WTC11 (cell line): ENCODE measurements around the gene KCTD20. TPM values are rescaled to one million over a fixed set of nuclear protein-coding genes. Genes with fewer than 3 reads are reported as not detected.

ENCODE experiments used
- ATAC-seq: fragments of 200-7000 bp; cut with Tn5 transposase; 2 replicates; pipeline ENCODE4 v1.10.0; 2021; ENCODE audit warnings: mild to moderate bottlenecking, moderate library complexity
- CTCF ChIA-PET: fragments of 300-600 bp; sonication (Branson Sonifier 250); formaldehyde crosslinking; loops from one replicate; lab custom pipeline; 2021; ENCODE audit warnings: antibody characterized with exemption; lab: Charles Lee
- POLR2A ChIA-PET: fragments of 350-600 bp; sonication (Branson Sonifier 250); formaldehyde crosslinking; loops from one replicate; lab custom pipeline; 2021; ENCODE audit warnings: antibody characterized with exemption; lab: Charles Lee
- DNase-seq: peaks from one replicate; pipeline ENCODE4 v3.0.0; 2021; ENCODE audit warnings: low spot score
- H3K27ac Mint-ChIP-seq: 2 replicates; pipeline ENCODE4 v1.8.0; 2021; ENCODE audit warnings: mixed read lengths
- H3K27me3 Mint-ChIP-seq: 2 replicates; pipeline ENCODE4 v1.8.0; 2021; ENCODE audit warnings: low read depth, mild to moderate bottlenecking, moderate library complexity, mixed read lengths
- H3K36me3 Mint-ChIP-seq: 2 replicates; pipeline ENCODE4 v1.8.0; 2021; ENCODE audit warnings: mixed read lengths
- H3K4me1 Mint-ChIP-seq: 2 replicates; pipeline ENCODE4 v1.8.0; 2022; ENCODE audit warnings: mixed read lengths
- H3K4me3 Mint-ChIP-seq: 2 replicates; pipeline ENCODE4 v1.8.0; 2021; ENCODE audit warnings: mild to moderate bottlenecking, moderate library complexity, mixed read lengths
- H3K9me3 Mint-ChIP-seq: 2 replicates; pipeline ENCODE4 v1.8.0; 2021; ENCODE audit warnings: mixed read lengths
- ATF2 ChIP-seq: sonication (generic); formaldehyde crosslinking; IDR thresholded peaks from 2 replicates; pipeline ENCODE4 v1.8.1; 2022; ENCODE audit warnings: low read depth, missing genetic modification reagents, borderline replicate concordance
- CBFB ChIP-seq: sonication (generic); formaldehyde crosslinking; IDR thresholded peaks from 2 replicates; pipeline ENCODE4 v1.8.1; 2022; ENCODE audit warnings: mild to moderate bottlenecking, low read depth, missing genetic modification reagents
- E2F1 ChIP-seq: sonication (generic); formaldehyde crosslinking; IDR thresholded peaks from 2 replicates; pipeline ENCODE4 v1.8.0; 2022; ENCODE audit warnings: mild to moderate bottlenecking, missing genetic modification reagents
- E2F5 ChIP-seq: sonication (generic); formaldehyde crosslinking; IDR thresholded peaks from 2 replicates; pipeline ENCODE4 v1.8.1; 2022; ENCODE audit warnings: mild to moderate bottlenecking, moderate library complexity, missing genetic modification reagents
- ETV6 ChIP-seq: sonication (generic); formaldehyde crosslinking; IDR thresholded peaks from 2 replicates; pipeline ENCODE4 v1.8.1; 2022; ENCODE audit warnings: mild to moderate bottlenecking, missing genetic modification reagents
- FOXP1 ChIP-seq: sonication (generic); formaldehyde crosslinking; IDR thresholded peaks from 2 replicates; pipeline ENCODE4 v1.8.0; 2022; ENCODE audit warnings: missing genetic modification reagents, mild to moderate bottlenecking, moderate library complexity, borderline replicate concordance
- GABPB1 ChIP-seq: sonication (generic); formaldehyde crosslinking; IDR thresholded peaks from 2 replicates; pipeline ENCODE4 v1.8.1; 2023; ENCODE audit warnings: mild to moderate bottlenecking, missing genetic modification reagents
- JAZF1 ChIP-seq: fragments of 250-450 bp; sonication (Bioruptor Pico); IDR thresholded peaks from 2 replicates; pipeline ENCODE4 v1.9.0; 2021; ENCODE audit warnings: moderate library complexity, mild to moderate bottlenecking, inconsistent platforms
- NFATC4 ChIP-seq: fragments of 250-450 bp; sonication (Bioruptor Pico); IDR thresholded peaks from 2 replicates; pipeline ENCODE4 v1.9.0; 2021; ENCODE audit warnings: mild to moderate bottlenecking
- NFE2L1 ChIP-seq: sonication (generic); formaldehyde crosslinking; IDR thresholded peaks from 2 replicates; pipeline ENCODE4 v1.8.1; 2023; ENCODE audit warnings: missing genetic modification reagents
- STAT6 ChIP-seq: sonication (generic); formaldehyde crosslinking; conservative IDR thresholded peaks from 2 replicates; pipeline ENCODE4 v1.8.1; 2023; ENCODE audit warnings: mild to moderate bottlenecking, low read depth, missing genetic modification reagents, moderate library complexity
- TP53 ChIP-seq: sonication (generic); formaldehyde crosslinking; IDR thresholded peaks from 2 replicates; pipeline ENCODE4 v1.8.1; 2023; ENCODE audit warnings: mild to moderate bottlenecking, missing genetic modification reagents
- USF2 ChIP-seq: sonication (generic); formaldehyde crosslinking; IDR thresholded peaks from 2 replicates; pipeline ENCODE4 v1.8.1; 2023; ENCODE audit warnings: mild to moderate bottlenecking, missing genetic modification reagents, moderate library complexity
- ZNF121 ChIP-seq: sonication (generic); formaldehyde crosslinking; IDR thresholded peaks from 2 replicates; pipeline ENCODE4 v1.8.0; 2023; ENCODE audit warnings: missing genetic modification reagents
- ZNF219 ChIP-seq: sonication (generic); formaldehyde crosslinking; IDR thresholded peaks from 2 replicates; pipeline ENCODE4 v1.8.0; 2023; ENCODE audit warnings: missing genetic modification reagents, mild to moderate bottlenecking, borderline replicate concordance
- ZNF281 ChIP-seq: sonication (generic); formaldehyde crosslinking; IDR thresholded peaks from 2 replicates; pipeline ENCODE4 v1.8.0; 2023; ENCODE audit warnings: mild to moderate bottlenecking, missing genetic modification reagents
- ZNF396 ChIP-seq: fragments of 250-450 bp; sonication (Bioruptor Pico); IDR thresholded peaks from 2 replicates; pipeline ENCODE4 v1.8.0; 2021; ENCODE audit warnings: mild to moderate bottlenecking, moderate library complexity, borderline replicate concordance
- ZNF532 ChIP-seq: fragments of 250-450 bp; sonication (Bioruptor Pico); IDR thresholded peaks from 2 replicates; pipeline ENCODE4 v1.9.0; 2021; ENCODE audit warnings: mild to moderate bottlenecking, borderline replicate concordance
- total RNA-seq: library from RNA; stranded (reverse); gene quantifications from 3 replicates; pipeline ENCODE4 v1.2.3, GENCODE V29; 2021

KCTD20 gene
- total RNA-seq, 1 experiment from 2014 or later, result 26.7 TPM

- ChIA-PET CTCF (no interaction called here), POLR2A (no interaction called here)
- Mint-ChIP-seq H3K9me3 (no peaks in the 10 kb centered on the region), H3K27ac (no peak overlapping the region), H3K36me3 (no peaks in the 10 kb centered on the region), H3K4me3 (no peak overlapping the region), H3K4me1 (no peaks in the 10 kb centered on the region), H3K27me3 (no peaks in the 10 kb centered on the region)
- ATAC-seq, result no peak
- DNase-seq, result no peak
- TF ChIP-seq ZNF532, result no peak
- TF ChIP-seq ZNF219 (CRISPR knock-in tag), result no peak
- TF ChIP-seq TP53 (CRISPR knock-in tag), result no peak
- no peak for TF ChIP-seq JAZF1 (CRISPR knock-in tag)
- no peak for TF ChIP-seq FOXP1 (CRISPR knock-in tag)
- no peak for TF ChIP-seq ZNF396
- no peak for TF ChIP-seq CBFB (CRISPR knock-in tag)
- no peak for TF ChIP-seq E2F5
- no peak for TF ChIP-seq NFATC4
- TF ChIP-seq E2F1 (CRISPR knock-in tag), result no peak
- no peak for TF ChIP-seq ATF2 (CRISPR knock-in tag)
Measured at GRCh38 chr6:36399970-36400369, 42.8 kb upstream of the KCTD20 start.

GRCh38 chr6:36402481-36402880 is 40.3 kb upstream of the KCTD20 start:
- H3K36me3 Mint-ChIP-seq, result no peaks in the 10 kb centered on the region
- TF ChIP-seq ZNF121 (CRISPR knock-in tag) (no peak), FOXP1 (CRISPR knock-in tag) (no peak), STAT6 (CRISPR knock-in tag) (no peak), ZNF281 (CRISPR knock-in tag) (no peak), GABPB1 (CRISPR knock-in tag) (no peak), ETV6 (CRISPR knock-in tag) (no peak), NFE2L1 (CRISPR knock-in tag) (no peak), USF2 (CRISPR knock-in tag) (no peak)
- no peaks in the 10 kb centered on the region for H3K27me3 Mint-ChIP-seq
- H3K9me3 Mint-ChIP-seq, result no peaks in the 10 kb centered on the region
- no peak overlapping the region for H3K4me3 Mint-ChIP-seq
- no peaks in the 10 kb centered on the region for H3K4me1 Mint-ChIP-seq
- CTCF ChIA-PET, result interaction anchor here (0.7 to 1.4 kb wide), 2 partner anchors 28 to 281 kb away, joined by 3 read pairs; no protein-coding TSS in a partner anchor
- H3K27ac Mint-ChIP-seq, result no peak overlapping the region
- ATAC-seq, result no peak
- no peak for DNase-seq
- POLR2A ChIA-PET, result no interaction called here
